ENCODE measurements around the gene SP5.
"Not testable (repeated sequence)": the region's sequence is repeated elsewhere in the genome, so short reads cannot be mapped to it uniquely, and the experiment has no call there.

Gene SP5

DNA sequence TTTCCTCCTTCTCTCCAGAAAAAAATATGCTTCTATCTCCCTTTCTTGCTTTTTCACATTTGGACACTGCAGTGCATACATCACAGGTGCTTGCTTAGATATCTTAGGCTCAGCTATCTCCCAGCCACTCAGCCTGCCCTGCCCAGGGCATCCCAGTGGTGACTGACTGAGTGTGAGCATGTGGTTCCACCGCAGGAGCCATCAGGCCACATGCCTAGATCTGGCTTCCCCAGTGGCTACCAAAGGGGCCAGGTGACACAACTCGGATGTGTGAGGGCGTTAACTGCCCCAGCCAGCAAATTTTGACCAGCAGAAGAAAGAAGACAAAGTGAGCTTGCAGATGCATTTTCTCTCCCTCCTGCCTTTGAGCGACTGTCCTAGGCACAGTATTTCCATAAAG is 25.5 kb downstream of the SP5 start:
- no peak for DNase-seq

GRCh38 chr2:170742000-170742399 is 26.9 kb downstream of the SP5 start:
- no peak for DNase-seq

- no peak for DNase-seq
These were observed 27.9 kb downstream of the SP5 start for GRCh38 chr2:170742896-170743529.

DNA sequence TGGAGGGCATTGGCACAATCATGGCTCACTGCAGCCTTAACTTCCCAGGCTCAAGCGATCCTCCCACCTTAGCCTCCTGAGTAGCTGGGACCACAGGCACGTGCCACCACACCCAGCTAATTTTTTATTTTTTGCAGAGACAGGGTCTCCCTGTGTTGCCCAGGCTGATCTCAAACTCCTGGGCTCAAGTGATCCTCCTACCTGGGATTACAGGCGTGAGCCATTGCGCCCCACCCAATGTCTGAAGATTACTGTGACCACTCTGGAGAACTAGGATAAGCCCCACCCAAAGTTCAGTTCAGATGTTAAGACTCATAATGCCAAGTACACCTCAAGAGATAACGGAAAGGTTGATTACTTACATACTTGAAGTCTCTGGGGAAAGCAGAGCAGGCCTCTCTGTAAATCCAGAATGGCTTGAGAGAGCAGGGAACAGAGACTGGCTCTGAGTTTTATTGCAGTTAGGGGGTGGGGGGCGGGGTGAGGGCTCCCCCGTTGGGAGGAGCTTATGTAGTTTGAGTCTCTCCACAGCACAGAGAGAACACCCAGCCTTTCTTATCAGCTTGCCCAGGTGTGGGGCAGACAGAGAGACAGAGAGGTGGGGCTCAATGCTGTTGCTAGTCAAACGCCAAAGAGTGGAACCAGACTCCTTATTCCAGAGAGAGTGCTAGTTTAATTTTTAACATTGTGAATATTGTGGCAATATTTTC is 28.5 kb downstream of the SP5 start:
- DNase-seq, result no peak

- DNase-seq, result no peak
These were observed 29.3 kb downstream of the SP5 start for GRCh38 chr2:170744248-170745002.

- DNase-seq, result no peak
These were observed 30.2 kb downstream of the SP5 start for GRCh38 chr2:170745305-170745704.

- DNase-seq, result no peak
These were observed 32.8 kb downstream of the SP5 start for GRCh38 chr2:170747921-170748320.

DNA sequence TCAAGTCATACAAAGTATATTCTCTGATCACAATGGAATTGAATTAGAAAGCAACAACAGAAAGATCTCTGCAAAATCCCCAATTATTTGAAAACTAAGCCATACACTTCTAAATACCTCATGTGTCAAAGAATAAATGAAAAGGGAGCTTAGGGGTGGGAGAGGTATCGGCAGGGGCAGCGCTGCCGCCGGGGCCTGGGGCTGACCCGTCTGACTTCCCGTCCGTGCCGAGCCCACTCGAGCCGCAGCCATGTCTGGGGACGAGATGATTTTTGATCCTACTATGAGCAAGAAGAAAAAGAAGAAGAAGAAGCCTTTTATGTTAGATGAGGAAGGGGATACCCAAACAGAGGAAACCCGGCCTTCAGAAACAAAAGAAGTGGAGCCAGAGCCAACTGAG is 36.4 kb downstream of the SP5 start:
- not testable (repeated sequence) for DNase-seq

DNA sequence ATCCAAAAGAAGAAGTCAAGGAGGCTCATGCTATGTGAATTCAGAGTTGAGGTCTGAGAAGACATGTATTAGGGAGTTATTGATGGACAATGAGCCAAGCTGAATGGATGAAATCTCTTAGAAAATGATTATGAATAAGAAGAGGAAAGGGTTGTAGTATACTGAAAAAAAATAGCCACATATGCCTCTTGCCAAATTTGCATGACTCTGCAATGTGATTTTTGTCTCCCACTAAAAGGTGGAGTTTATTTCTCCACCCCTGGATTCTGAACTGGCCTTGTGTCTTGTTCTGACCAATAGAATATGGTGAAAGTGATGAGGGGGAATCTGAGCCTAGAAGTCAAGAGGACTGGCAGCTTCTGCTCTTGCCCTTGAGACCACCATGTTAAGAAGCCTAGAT is 46.4 kb downstream of the SP5 start:
- DNase-seq, result no peak

GRCh38 chr2:170762760-170763159 is 47.6 kb downstream of the SP5 start:
- DNase-seq, result no peak

GRCh38 chr2:170763232-170763631 is 48.1 kb downstream of the SP5 start:
- DNase-seq, result no peak

DNA sequence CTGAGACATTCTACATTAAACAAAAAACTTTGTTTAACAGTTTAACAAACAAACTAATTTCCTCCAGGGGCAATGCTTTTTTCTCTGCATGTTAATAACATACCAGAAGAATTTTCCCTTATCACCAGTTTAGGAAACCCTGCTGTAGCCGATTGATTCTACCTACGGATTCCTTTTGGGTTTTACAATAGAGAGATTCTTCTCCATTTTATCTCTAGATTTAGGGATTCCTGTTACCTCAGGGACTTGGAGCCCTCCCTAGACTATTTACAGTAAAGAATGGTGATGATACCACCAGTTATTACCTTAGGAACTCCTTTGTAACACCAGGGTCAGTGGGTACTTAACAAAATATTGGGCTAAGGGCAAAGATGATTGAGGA is 49.7 kb downstream of the SP5 start:
- no peak for DNase-seq

GRCh38 chr2:170766693-170767092 is 51.6 kb downstream of the SP5 start:
- no peak for DNase-seq
